Tibial nerve (tissue), 4 donors: Measurements from ENCODE around the gene RIT1. TPM values are rescaled to one million over a fixed set of nuclear protein-coding genes. Genes with fewer than 3 reads are reported as not detected.

Experiments used
- DNase-seq, 2 donors: peaks; one replicate each; pipeline ENCODE4 v3.0.0-alpha.2; 2019; ENCODE audit warnings: low spot score in 2 of 2
- H3K27ac ChIP-seq, 4 donors: fragments of 200-600 bp; sonication (generic) in 3 of 4; one replicate each; pipeline ENCODE4 v1.5.1; 2017 to 2019; ENCODE audit warnings: mild to moderate bottlenecking in 1 of 4
- H3K27me3 ChIP-seq, 2 donors: fragments of 200-600 bp; sonication (generic) in 1 of 2; one replicate each; pipeline versions ENCODE4 v1.5.1 to v1.6.0; 2017 to 2019
- H3K36me3 ChIP-seq, 3 donors: fragments of 200-600 bp; sonication (generic); one replicate each; pipeline ENCODE4 v1.5.1; 2018 to 2019
- H3K4me1 ChIP-seq, 4 donors: fragments of 200-600 bp; sonication (generic) in 3 of 4; one replicate each; pipeline ENCODE4 v1.5.1; 2017 to 2019
- H3K4me3 ChIP-seq, 4 donors: fragments of 200-600 bp; sonication (generic) in 3 of 4; one replicate each; pipeline ENCODE4 v1.5.1; 2017 to 2019; ENCODE audit warnings: mild to moderate bottlenecking in 1 of 4, moderate library complexity in 1 of 4
- H3K9me3 ChIP-seq, 4 donors: fragments of 200-600 bp; sonication (generic) in 3 of 4; one replicate each; pipeline ENCODE4 v1.5.1; 2017 to 2019
- CTCF ChIP-seq, 5 experiments: fragments of 200-600 bp in 3 of 5; fragments of 450-650 bp in 2 of 5; sonication (generic) in 3 of 5; IDR thresholded peaks; one replicate each; pipeline ENCODE4 v1.5.1; 2016 to 2019; ENCODE audit warnings: antibody characterized with exemption in 5 of 5, mild to moderate bottlenecking in 3 of 5, moderate library complexity in 2 of 5
- EP300 ChIP-seq, 2 donors: sonication (generic); formaldehyde crosslinking; IDR thresholded peaks; one replicate each; pipeline ENCODE4 v1.6.1; 2017; ENCODE audit warnings: antibody characterized with exemption in 2 of 2, mild to moderate bottlenecking in 1 of 2
- POLR2A ChIP-seq, 2 donors: fragments of 450-650 bp; IDR thresholded peaks; one replicate each; pipeline ENCODE4 v1.6.1; 2017; ENCODE audit warnings: antibody characterized with exemption in 2 of 2, mild to moderate bottlenecking in 2 of 2, moderate library complexity in 2 of 2
- WGBS, 2 donors: methylation state at CpG; one replicate each; pipeline ENCODE4 v1.1.5; 2018; 5-methylcytosine and 5-hydroxymethylcytosine counted together
- total RNA-seq, 4 donors: library from RNA; depleted of rRNA; stranded (reverse); fragments of >200 nt; gene quantifications; one replicate each; pipeline ENCODE4 v1.1.0, GENCODE V29; 2016

Gene RIT1
- total RNA-seq, 4 donors from 2014 or later: 18.8 to 23.3 (median 20.7) TPM

GRCh38 chr1:155882235-155882634 is 28.9 kb downstream of the RIT1 start:
- TF ChIP-seq CTCF (IDR thresholded peaks at IDR 0.05): no peak
- no peak for TF ChIP-seq EP300 (IDR thresholded peaks at IDR 0.05)
- no peak for TF ChIP-seq POLR2A (IDR thresholded peaks at IDR 0.05)
- Histone ChIP-seq H3K27ac (no peak overlapping the region), H3K27me3 (no peaks in the 10 kb centered on the region), H3K9me3 (no peaks in the 10 kb centered on the region), H3K4me3 (no peak overlapping the region), H3K4me1 (peaks cover 0 to 17% (median 2%) of the 10 kb centered on the region in 4 donors), H3K36me3 (peaks cover 0 to 46% (median 0%) of the 10 kb centered on the region in 3 donors)
- DNase-seq: no peak

- TF ChIP-seq CTCF (IDR thresholded peaks at IDR 0.05): no peak
- TF ChIP-seq POLR2A (IDR thresholded peaks at IDR 0.05): no peak
- TF ChIP-seq EP300 (IDR thresholded peaks at IDR 0.05): no peak
- H3K4me1 ChIP-seq: peaks cover 0 to 17% (median 2%) of the 10 kb centered on the region in 4 donors
- H3K27ac ChIP-seq: no peak overlapping the region
- no peak overlapping the region for H3K4me3 ChIP-seq
- no peaks in the 10 kb centered on the region for H3K9me3 ChIP-seq
- WGBS, 2 donors: 89 to 94% methylated on average over 6 of the region's 6 CpGs
- peaks cover 0 to 39% (median 0%) of the 10 kb centered on the region in 3 donors for H3K36me3 ChIP-seq
- no peak for DNase-seq
- no peaks in the 10 kb centered on the region for H3K27me3 ChIP-seq
These were observed 30.2 kb downstream of the RIT1 start for GRCh38 chr1:155880950-155881349.

- TF ChIP-seq EP300 (IDR thresholded peaks at IDR 0.05) (no peak), CTCF (IDR thresholded peaks at IDR 0.05) (no peak), POLR2A (IDR thresholded peaks at IDR 0.05) (no peak)
- Histone ChIP-seq H3K36me3 (peaks cover 0 to 39% (median 0%) of the 10 kb centered on the region in 3 donors), H3K4me3 (no peak overlapping the region), H3K27me3 (no peaks in the 10 kb centered on the region), H3K4me1 (peaks cover 0 to 16% (median 2%) of the 10 kb centered on the region in 4 donors), H3K27ac (no peak overlapping the region), H3K9me3 (no peaks in the 10 kb centered on the region)
- no peak for DNase-seq
- WGBS, 2 donors: 96 to 100% methylated on average over 2 of the region's 2 CpGs
These were observed 30.9 kb downstream of the RIT1 start for GRCh38 chr1:155880251-155880650.

- H3K36me3 ChIP-seq: peaks cover 0 to 34% (median 0%) of the 10 kb centered on the region in 3 donors
- WGBS, 2 donors: 95 to 100% methylated on average over 2 of the region's 2 CpGs
These were observed 33.2 kb downstream of the RIT1 start for GRCh38 chr1:155877945-155878344.

GRCh38 chr1:155873860-155874259 is 37.3 kb downstream of the RIT1 start:
- Histone ChIP-seq H3K9me3 (no peaks in the 10 kb centered on the region), H3K36me3 (peaks cover 0 to 9% (median 0%) of the 10 kb centered on the region in 3 donors), H3K4me3 (no peak overlapping the region), H3K27ac (peak overlapping the region in 2 of 4 donors; percentile 85 to 91), H3K4me1 (peaks cover 0 to 49% (median 7%) of the 10 kb centered on the region in 4 donors), H3K27me3 (no peaks in the 10 kb centered on the region)
- no peak for TF ChIP-seq EP300 (IDR thresholded peaks at IDR 0.05)
- no peak for TF ChIP-seq POLR2A (IDR thresholded peaks at IDR 0.05)
- TF ChIP-seq CTCF (IDR thresholded peaks at IDR 0.05): no peak
- DNase-seq: no peak
- WGBS, 2 donors: 58 to 78% methylated on average over 9 of the region's 9 CpGs

More at GRCh38 chr1:155877945-155878344, 33.2 kb downstream of the RIT1 start:
- no peak for TF ChIP-seq CTCF (IDR thresholded peaks at IDR 0.05)
- TF ChIP-seq EP300 (IDR thresholded peaks at IDR 0.05): no peak
- Histone ChIP-seq H3K9me3 (no peaks in the 10 kb centered on the region), H3K4me3 (no peak overlapping the region), H3K27ac (no peak overlapping the region), H3K4me1 (peaks cover 0 to 13% (median 0%) of the 10 kb centered on the region in 4 donors), H3K27me3 (no peaks in the 10 kb centered on the region)
- DNase-seq: no peak
